Neural cell (in vitro differentiated cells): ENCODE results near the gene PIGC. TPM values are rescaled to one million over a fixed set of nuclear protein-coding genes. Genes with fewer than 3 reads are reported as not detected.

ENCODE experiments used
- H2AFZ ChIP-seq: fragments of 200-600, 300-800 bp; sonication (generic), shearing (Covaris generic); 2 replicates; pipeline ENCODE4 v1.6.0; 2014; ENCODE audit warnings: low read depth, mild to moderate bottlenecking, antibody characterized with exemption, low read length, moderate library complexity
- H3F3A ChIP-seq: fragments of 200-600 bp; shearing (Covaris generic); 2 replicates; pipeline ENCODE4 v1.6.1; 2016; ENCODE audit warnings: mild to moderate bottlenecking, moderate library complexity, mixed read lengths, antibody characterized with exemption, low read length; ENCODE audit not compliant: insufficient read depth, poor library complexity, severe bottlenecking
- H3K27ac ChIP-seq: fragments of 200-600, 300-800 bp; sonication (generic), shearing (Covaris generic); 2 replicates; pipeline ENCODE4 v1.5.1; 2014; ENCODE audit warnings: mild to moderate bottlenecking, low read length, moderate library complexity
- H3K27me3 ChIP-seq: fragments of 300-800, 200-600 bp; sonication (generic), shearing (Covaris generic); 2 replicates; pipeline ENCODE4 v1.6.0; 2014; ENCODE audit warnings: mild to moderate bottlenecking, low read depth, low read length, moderate library complexity; ENCODE audit not compliant: insufficient read depth
- H3K36me3 ChIP-seq: fragments of 300-800, 200-600 bp; sonication (generic), shearing (Covaris generic); 2 replicates; pipeline ENCODE4 v1.5.1; 2014; ENCODE audit warnings: mild to moderate bottlenecking, antibody characterized with exemption, low read length, moderate library complexity; ENCODE audit not compliant: insufficient read depth
- H3K4me2 ChIP-seq: fragments of 300-800, 200-600 bp; sonication (generic), shearing (Covaris generic); 2 replicates; pipeline ENCODE4 v1.6.0; 2014; ENCODE audit warnings: mild to moderate bottlenecking, low read length
- H3K4me3 ChIP-seq: fragments of 300-800, 200-600 bp; sonication (generic), shearing (Covaris generic); 2 replicates; pipeline ENCODE4 v1.5.1; 2014; ENCODE audit warnings: mild to moderate bottlenecking, low read length, moderate library complexity
- H3K79me2 ChIP-seq: fragments of 200-600 bp; shearing (Covaris generic); replicated peaks from 2 replicates; pipeline ENCODE4 v1.6.0; 2014; ENCODE audit warnings: mild to moderate bottlenecking, low read length, moderate library complexity; ENCODE audit not compliant: insufficient read depth
- H3K9ac ChIP-seq: fragments of 300-800, 200-600 bp; sonication (generic), shearing (Covaris generic); 2 replicates; pipeline ENCODE4 v1.6.1; 2016; ENCODE audit warnings: mild to moderate bottlenecking, low read length, mixed read lengths
- H3K9me2 ChIP-seq: fragments of 200-600 bp; shearing (Covaris generic); 2 replicates; pipeline ENCODE4 v1.6.1; 2016; ENCODE audit warnings: mild to moderate bottlenecking, low read length, mixed read lengths; ENCODE audit not compliant: insufficient read depth
- H3K9me3 ChIP-seq: fragments of 200-600, 300-800 bp; sonication (generic), shearing (Covaris generic); 2 replicates; pipeline ENCODE4 v1.6.1; 2016; ENCODE audit warnings: mild to moderate bottlenecking, mixed run types, low read length, moderate library complexity, mixed read lengths
- H4K20me1 ChIP-seq: fragments of 200-600 bp; shearing (Covaris generic); 2 replicates; pipeline ENCODE4 v1.6.1; 2016; ENCODE audit warnings: mild to moderate bottlenecking, mixed run types; ENCODE audit not compliant: insufficient read depth
- EP300 ChIP-seq: fragments of 450-650 bp; conservative IDR thresholded peaks from 2 replicates; pipeline ENCODE4 v1.6.1; 2014; ENCODE audit warnings: antibody characterized with exemption, mild to moderate bottlenecking, moderate library complexity; ENCODE audit not compliant: poor library complexity, severe bottlenecking
- EZH2 ChIP-seq: fragments of 200-600, 300-800 bp; shearing (Covaris generic), sonication (generic); IDR thresholded peaks from 2 replicates; pipeline ENCODE4 v1.6.1; 2014; ENCODE audit warnings: antibody characterized with exemption, low read length, borderline replicate concordance, mild to moderate bottlenecking; ENCODE audit not compliant: insufficient read depth, poor library complexity, severe bottlenecking
- MXI1 ChIP-seq: fragments of 450-650 bp; conservative IDR thresholded peaks from 2 replicates; pipeline ENCODE4 v1.6.1; 2014; ENCODE audit warnings: antibody characterized with exemption, mild to moderate bottlenecking; ENCODE audit not compliant: poor library complexity, severe bottlenecking
- POLR2AphosphoS5 ChIP-seq: IDR thresholded peaks from 2 replicates; pipeline ENCODE4 v1.6.1; 2012
- RAD21 ChIP-seq: fragments of 450-650 bp; conservative IDR thresholded peaks from 2 replicates; pipeline ENCODE4 v1.6.1; 2014; ENCODE audit warnings: antibody characterized with exemption, mild to moderate bottlenecking, moderate library complexity
- REST ChIP-seq: IDR thresholded peaks from 2 replicates; pipeline ENCODE4 v1.6.1; 2012; ENCODE audit warnings: borderline replicate concordance
- SMC3 ChIP-seq: fragments of 450-650 bp; conservative IDR thresholded peaks from 2 replicates; pipeline ENCODE4 v1.6.1; 2014; ENCODE audit warnings: antibody characterized with exemption, mild to moderate bottlenecking, moderate library complexity; ENCODE audit not compliant: poor library complexity
- TAF1 ChIP-seq: IDR thresholded peaks from 2 replicates; pipeline ENCODE4 v1.6.1; 2012; ENCODE audit warnings: low read depth
- polyA plus RNA-seq: library from polyadenylated mRNA; depleted of rRNA; stranded (reverse); fragments of >200 nt; gene quantifications from 2 replicates; pipeline ENCODE4 v1.2.3, GENCODE V29; 2014
- TF ChIP-seq, protein P1 (sequence below): fragments of 450-650 bp; IDR thresholded peaks from 2 replicates; pipeline ENCODE4 v1.5.1; 2014; ENCODE audit warnings: antibody characterized with exemption, mild to moderate bottlenecking, moderate library complexity; ENCODE audit not compliant: poor library complexity, severe bottlenecking

The PIGC gene
- polyA plus RNA-seq, 1 donor from 2014 or later = 69.3 TPM

DNA sequence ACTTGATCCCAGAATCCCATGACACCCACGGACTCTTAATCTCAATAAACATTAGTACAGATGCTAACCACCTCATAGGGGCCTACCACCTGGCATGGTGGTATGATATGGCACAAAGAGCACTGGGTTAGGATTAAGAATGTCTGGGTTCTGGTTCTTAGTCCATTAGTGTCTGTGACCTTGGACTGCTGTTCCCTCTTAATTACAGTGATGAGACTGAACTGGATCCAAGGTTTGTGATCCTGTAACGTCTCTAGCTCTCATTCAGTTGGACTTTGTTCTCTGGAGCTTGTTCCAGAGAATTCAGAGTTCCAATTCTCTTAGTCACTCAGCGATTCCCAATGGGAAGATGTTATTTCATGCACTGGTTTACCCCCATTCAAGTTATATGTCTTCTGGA, 23.6 kb upstream of the PIGC start:
- H3K27ac ChIP-seq = no peak overlapping the region
- no peak for TF ChIP-seq SMC3
- TF ChIP-seq TAF1 = no peak
- TF ChIP-seq RAD21 = no peak
- no peak for TF ChIP-seq EZH2
- no peak for TF ChIP-seq EP300
- no peak for TF ChIP-seq MXI1
- no peak for TF ChIP-seq REST
- TF ChIP-seq, protein P1, sequence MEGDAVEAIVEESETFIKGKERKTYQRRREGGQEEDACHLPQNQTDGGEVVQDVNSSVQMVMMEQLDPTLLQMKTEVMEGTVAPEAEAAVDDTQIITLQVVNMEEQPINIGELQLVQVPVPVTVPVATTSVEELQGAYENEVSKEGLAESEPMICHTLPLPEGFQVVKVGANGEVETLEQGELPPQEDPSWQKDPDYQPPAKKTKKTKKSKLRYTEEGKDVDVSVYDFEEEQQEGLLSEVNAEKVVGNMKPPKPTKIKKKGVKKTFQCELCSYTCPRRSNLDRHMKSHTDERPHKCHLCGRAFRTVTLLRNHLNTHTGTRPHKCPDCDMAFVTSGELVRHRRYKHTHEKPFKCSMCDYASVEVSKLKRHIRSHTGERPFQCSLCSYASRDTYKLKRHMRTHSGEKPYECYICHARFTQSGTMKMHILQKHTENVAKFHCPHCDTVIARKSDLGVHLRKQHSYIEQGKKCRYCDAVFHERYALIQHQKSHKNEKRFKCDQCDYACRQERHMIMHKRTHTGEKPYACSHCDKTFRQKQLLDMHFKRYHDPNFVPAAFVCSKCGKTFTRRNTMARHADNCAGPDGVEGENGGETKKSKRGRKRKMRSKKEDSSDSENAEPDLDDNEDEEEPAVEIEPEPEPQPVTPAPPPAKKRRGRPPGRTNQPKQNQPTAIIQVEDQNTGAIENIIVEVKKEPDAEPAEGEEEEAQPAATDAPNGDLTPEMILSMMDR = no peak
- TF ChIP-seq POLR2AphosphoS5 = no peak
- no peak overlapping the region for H2AFZ ChIP-seq
- no peak overlapping the region for H3K9ac ChIP-seq
- no peaks in the 10 kb centered on the region for H3K79me2 ChIP-seq
- no peaks in the 10 kb centered on the region for H3K9me3 ChIP-seq
- no peak overlapping the region for H3K4me2 ChIP-seq
- no peaks in the 10 kb centered on the region for H3K27me3 ChIP-seq
- no peaks in the 10 kb centered on the region for H4K20me1 ChIP-seq
- no peak overlapping the region for H3K4me3 ChIP-seq
- H3K9me2 ChIP-seq = no peaks in the 10 kb centered on the region
- H3K36me3 ChIP-seq = no peaks in the 10 kb centered on the region
- H3F3A ChIP-seq = no peaks in the 10 kb centered on the region

DNA sequence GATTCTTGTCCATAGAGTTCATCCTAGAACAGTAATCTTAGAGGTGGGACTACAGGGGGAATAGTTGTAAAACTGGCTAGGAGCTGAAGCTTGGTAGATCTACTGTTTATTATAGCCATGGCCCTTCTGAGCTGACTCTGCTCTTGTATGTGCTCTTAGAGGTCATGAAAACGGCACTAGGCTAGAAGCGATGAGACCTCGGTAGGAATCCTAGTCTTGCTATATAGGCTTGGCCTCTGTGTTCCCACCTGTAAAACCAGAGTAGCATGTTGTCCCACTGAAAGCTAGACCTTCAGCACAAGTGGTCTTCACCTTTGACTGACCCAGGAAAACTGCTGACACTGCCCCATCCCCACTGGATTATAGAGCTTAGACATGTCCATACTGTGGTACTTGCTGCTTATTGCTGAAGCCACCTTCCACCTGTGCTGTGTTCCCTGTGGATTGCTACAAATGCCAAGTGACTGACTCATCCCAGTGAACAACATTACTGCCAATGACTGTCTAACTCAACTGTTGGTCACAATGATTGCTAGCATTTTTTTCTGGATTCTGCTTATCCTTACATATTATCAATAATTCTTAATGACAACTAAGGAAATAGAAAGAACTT, 23.0 kb upstream of the PIGC start:
- Histone ChIP-seq H3K4me2 (no peak overlapping the region), H3K79me2 (no peaks in the 10 kb centered on the region), H3F3A (no peaks in the 10 kb centered on the region), H2AFZ (no peak overlapping the region), H3K4me3 (no peak overlapping the region), H3K9me2 (no peaks in the 10 kb centered on the region), H3K9me3 (no peaks in the 10 kb centered on the region), H3K27me3 (no peaks in the 10 kb centered on the region), H3K9ac (no peak overlapping the region), H4K20me1 (no peaks in the 10 kb centered on the region), H3K36me3 (no peaks in the 10 kb centered on the region), H3K27ac (no peak overlapping the region)
- TF ChIP-seq EZH2 = no peak
- no peak for TF ChIP-seq POLR2AphosphoS5
- no peak for TF ChIP-seq SMC3
- no peak for TF ChIP-seq EP300
- TF ChIP-seq MXI1 = no peak
- no peak for TF ChIP-seq RAD21
- no peak for TF ChIP-seq TAF1
- no peak for TF ChIP-seq REST
- TF ChIP-seq, protein P1 = no peak
